Measurements from ENCODE around the gene TMEM132A. TPM values are rescaled to one million over a fixed set of nuclear protein-coding genes. Genes with fewer than 3 reads are reported as not detected.

TMEM132A gene
- total RNA-seq, 2 donors from 2014 or later = 0.71 to 1.4 TPM

- ATAC-seq = peak; percentile 17 to 27
- Mint-ChIP-seq H3K36me3 (peaks cover 12 to 25% of the 10 kb centered on the region in 2 donors), H3K27ac (peak overlapping the region; percentile 48 to 82), H3K9me3 (peaks cover 0 to 5% of the 10 kb centered on the region in 2 donors)
- peak in 1 of 2 donors; percentile 42 for DNase-seq (ENCODE audit: low spot score in 2 of 2)
These were observed 9.5 kb upstream of the TMEM132A start for GRCh38 chr11:60914633-60915247.

GRCh38 chr11:60915248-60915914 lies 8.9 kb upstream of the TMEM132A start:
- Mint-ChIP-seq H3K27ac (peak overlapping the region; percentile 48 to 82), H3K36me3 (peaks cover 19 to 32% of the 10 kb centered on the region in 2 donors), H3K9me3 (peaks cover 0 to 5% of the 10 kb centered on the region in 2 donors)
- DNase-seq (ENCODE audit: low spot score in 2 of 2) (peak; percentile 61 to 78), ATAC-seq (peak; percentile 55 to 73)

DNA sequence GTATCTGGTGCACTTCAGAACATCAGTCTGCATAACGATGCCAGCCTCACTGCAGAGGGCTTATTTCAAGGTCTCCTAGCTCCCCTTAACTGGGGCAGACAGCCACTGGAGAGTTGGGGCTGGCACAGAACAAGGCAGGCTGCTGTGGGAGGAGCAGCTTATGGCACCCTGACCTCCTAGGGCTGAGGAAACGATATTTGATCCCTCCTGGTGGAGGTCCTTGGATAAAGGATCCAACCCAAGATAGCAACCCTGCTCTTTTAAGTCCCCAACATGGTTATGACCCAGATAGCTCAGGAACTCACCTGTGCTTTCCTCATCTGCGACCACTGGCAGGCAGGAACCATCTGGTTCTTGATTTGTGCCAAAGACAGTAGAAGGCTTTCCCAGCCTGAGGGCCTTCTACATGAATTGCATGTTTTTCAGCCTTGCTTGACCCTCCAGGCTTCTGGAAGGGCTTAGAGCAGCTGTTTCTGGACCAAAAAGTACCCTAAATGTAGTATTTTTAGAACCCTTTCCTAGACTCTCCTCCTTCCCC lies 7.5 kb upstream of the TMEM132A start:
- Mint-ChIP-seq H3K36me3 (peaks cover 29 to 45% of the 10 kb centered on the region in 2 donors), H3K27ac (no peak overlapping the region), H3K9me3 (no peaks in the 10 kb centered on the region)
- ATAC-seq = no peak
- no peak for DNase-seq (ENCODE audit: low spot score in 2 of 2)

DNA sequence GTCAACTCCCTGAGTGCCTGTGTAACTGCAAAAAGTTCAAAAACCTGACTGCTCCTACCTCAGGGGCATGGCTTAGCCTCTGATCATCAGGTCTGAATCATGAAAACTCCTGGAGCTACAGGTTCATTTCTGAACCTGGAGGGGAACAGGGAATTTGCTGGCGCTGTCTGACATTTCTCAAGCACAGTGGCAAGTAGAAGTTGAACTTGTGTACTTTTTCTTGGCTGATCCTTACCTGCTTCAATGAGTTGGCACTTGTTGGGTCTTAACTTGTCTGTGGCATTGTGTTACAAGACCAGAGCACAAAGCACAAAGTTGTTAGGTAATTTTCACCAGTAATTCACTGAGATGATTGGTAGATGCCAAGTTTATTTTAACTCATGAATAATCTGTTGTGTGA lies 7.0 kb upstream of the TMEM132A start:
- no peak for DNase-seq (ENCODE audit: low spot score in 2 of 2)
- ATAC-seq = no peak
- H3K27ac Mint-ChIP-seq = no peak overlapping the region
- H3K36me3 Mint-ChIP-seq = peaks cover 30 to 51% of the 10 kb centered on the region in 2 donors
- H3K9me3 Mint-ChIP-seq = no peaks in the 10 kb centered on the region

GRCh38 chr11:60918251-60918938 lies 5.9 kb upstream of the TMEM132A start:
- peaks cover 30 to 59% of the 10 kb centered on the region in 2 donors for H3K36me3 Mint-ChIP-seq
- ATAC-seq = no peak
- no peaks in the 10 kb centered on the region for H3K9me3 Mint-ChIP-seq
- no peak for DNase-seq (ENCODE audit: low spot score in 2 of 2)
- H3K27ac Mint-ChIP-seq = no peak overlapping the region

DNA sequence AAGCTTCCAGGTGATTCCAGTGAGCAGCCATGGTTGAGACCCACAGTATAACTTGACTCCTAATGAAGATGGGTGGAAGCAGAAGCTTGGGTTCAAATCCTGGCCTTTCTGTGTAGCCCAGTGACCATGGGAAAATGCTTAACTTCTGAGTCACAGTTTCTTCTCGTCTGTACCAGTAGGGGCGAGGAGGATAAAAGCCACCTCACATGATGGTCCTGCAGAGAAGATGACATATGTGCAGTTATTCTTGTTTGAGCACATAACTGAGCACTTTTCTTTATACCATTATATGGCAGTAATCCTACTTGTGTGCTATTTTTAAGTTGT lies 5.4 kb upstream of the TMEM132A start:
- Mint-ChIP-seq H3K36me3 (peaks cover 30 to 59% of the 10 kb centered on the region in 2 donors), H3K27ac (no peak overlapping the region), H3K9me3 (no peaks in the 10 kb centered on the region)
- no peak for ATAC-seq
- no peak for DNase-seq (ENCODE audit: low spot score in 2 of 2)

DNA sequence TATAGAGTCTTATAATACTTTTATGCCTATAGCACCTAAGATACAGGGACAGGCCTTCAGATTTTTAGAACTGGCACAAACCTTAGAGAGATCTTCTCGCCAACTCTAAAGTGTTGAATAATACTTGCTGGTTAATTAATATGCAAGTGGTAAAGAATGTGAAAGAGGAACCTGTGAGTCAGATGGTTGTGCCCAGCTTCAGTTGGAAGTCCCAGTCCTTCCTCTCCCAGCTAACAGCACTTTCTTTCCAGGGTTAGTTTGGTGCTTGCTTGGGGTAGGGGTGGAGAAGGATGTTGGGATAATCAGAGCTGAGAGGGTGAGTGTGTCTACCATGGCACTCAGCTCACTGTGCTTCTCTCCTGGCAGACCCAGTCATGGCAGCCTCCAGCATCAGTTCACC lies 4.9 kb upstream of the TMEM132A start:
- H3K27ac Mint-ChIP-seq = no peak overlapping the region
- ATAC-seq = no peak
- H3K36me3 Mint-ChIP-seq = peaks cover 30 to 57% of the 10 kb centered on the region in 2 donors
- no peaks in the 10 kb centered on the region for H3K9me3 Mint-ChIP-seq
- DNase-seq (ENCODE audit: low spot score in 2 of 2) = no peak

- Mint-ChIP-seq H3K36me3 (peaks cover 30 to 57% of the 10 kb centered on the region in 2 donors), H3K9me3 (no peaks in the 10 kb centered on the region), H3K27ac (no peak overlapping the region)
- no peak for ATAC-seq
- DNase-seq (ENCODE audit: low spot score in 2 of 2) = no peak
These were observed 4.3 kb upstream of the TMEM132A start for GRCh38 chr11:60919956-60920355.

DNA sequence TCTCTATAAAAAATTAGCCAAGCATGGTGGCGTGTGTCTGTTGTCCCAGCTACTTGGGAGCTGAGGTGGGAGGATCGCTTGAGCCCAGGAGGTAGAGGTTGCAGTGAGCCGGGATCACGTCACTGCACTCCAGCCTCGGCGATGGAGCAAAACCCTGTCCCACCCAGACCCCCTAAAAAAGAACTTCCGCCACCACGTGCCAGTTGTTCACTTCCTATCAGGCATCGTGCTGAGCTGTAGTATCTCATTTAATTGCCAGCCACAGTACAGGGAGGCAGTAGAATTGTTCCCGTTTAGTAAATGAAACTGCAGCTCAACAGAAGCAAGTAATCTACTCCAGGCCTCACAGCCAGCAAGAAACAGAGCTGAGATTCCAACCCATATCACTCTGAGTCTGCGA lies 3.0 kb upstream of the TMEM132A start:
- no peak for ATAC-seq
- peaks cover 22 to 47% of the 10 kb centered on the region in 2 donors for H3K36me3 Mint-ChIP-seq
- H3K27ac Mint-ChIP-seq = no peak overlapping the region
- no peak for DNase-seq (ENCODE audit: low spot score in 2 of 2)
- no peaks in the 10 kb centered on the region for H3K9me3 Mint-ChIP-seq

GRCh38 chr11:60921777-60922335 lies 2.4 kb upstream of the TMEM132A start:
- no peak for ATAC-seq
- peak overlapping the region in 1 of 2 donors; percentile 26 for H3K27ac Mint-ChIP-seq
- H3K9me3 Mint-ChIP-seq = no peaks in the 10 kb centered on the region
- DNase-seq (ENCODE audit: low spot score in 2 of 2) = no peak
- H3K36me3 Mint-ChIP-seq = peaks cover 22 to 47% of the 10 kb centered on the region in 2 donors

DNA sequence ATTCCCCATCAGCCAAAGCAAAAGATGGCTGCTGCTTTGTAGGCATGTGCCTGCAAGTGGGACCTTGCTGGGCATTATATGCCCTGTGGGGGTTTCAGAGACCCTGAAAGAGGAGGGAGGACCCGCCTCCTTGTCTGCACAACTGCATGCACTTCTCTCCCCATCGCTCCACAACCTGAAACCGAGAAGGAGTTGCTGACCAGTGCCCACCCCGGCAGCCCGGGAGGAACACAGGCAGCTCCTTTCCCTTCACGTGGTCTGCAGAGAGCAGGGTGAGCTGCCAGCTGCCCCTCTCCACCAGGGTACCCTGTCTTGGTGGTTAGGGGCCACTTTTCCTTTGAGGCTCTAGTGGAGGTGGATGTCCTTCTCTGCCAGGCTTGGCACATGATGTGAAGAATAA lies 1.4 kb upstream of the TMEM132A start:
- no peak for DNase-seq (ENCODE audit: low spot score in 2 of 2)
- peaks cover 22 to 42% of the 10 kb centered on the region in 2 donors for H3K36me3 Mint-ChIP-seq
- H3K9me3 Mint-ChIP-seq = no peaks in the 10 kb centered on the region
- no peak overlapping the region for H3K27ac Mint-ChIP-seq
- no peak for ATAC-seq

- no peak for DNase-seq (ENCODE audit: low spot score in 2 of 2)
- no peaks in the 10 kb centered on the region for H3K9me3 Mint-ChIP-seq
- peaks cover 22 to 42% of the 10 kb centered on the region in 2 donors for H3K36me3 Mint-ChIP-seq
- ATAC-seq = no peak
- no peak overlapping the region for H3K27ac Mint-ChIP-seq
These were observed 934 bp upstream of the TMEM132A start for GRCh38 chr11:60923326-60923725.

GRCh38 chr11:60923800-60924109 lies 505 bp upstream of the TMEM132A start:
- peak in 1 of 2 donors; percentile 23 for ATAC-seq
- DNase-seq (ENCODE audit: low spot score in 2 of 2) = no peak
- no peaks in the 10 kb centered on the region for H3K9me3 Mint-ChIP-seq
- no peak overlapping the region for H3K27ac Mint-ChIP-seq
- H3K36me3 Mint-ChIP-seq = peaks cover 22 to 42% of the 10 kb centered on the region in 2 donors

DNA sequence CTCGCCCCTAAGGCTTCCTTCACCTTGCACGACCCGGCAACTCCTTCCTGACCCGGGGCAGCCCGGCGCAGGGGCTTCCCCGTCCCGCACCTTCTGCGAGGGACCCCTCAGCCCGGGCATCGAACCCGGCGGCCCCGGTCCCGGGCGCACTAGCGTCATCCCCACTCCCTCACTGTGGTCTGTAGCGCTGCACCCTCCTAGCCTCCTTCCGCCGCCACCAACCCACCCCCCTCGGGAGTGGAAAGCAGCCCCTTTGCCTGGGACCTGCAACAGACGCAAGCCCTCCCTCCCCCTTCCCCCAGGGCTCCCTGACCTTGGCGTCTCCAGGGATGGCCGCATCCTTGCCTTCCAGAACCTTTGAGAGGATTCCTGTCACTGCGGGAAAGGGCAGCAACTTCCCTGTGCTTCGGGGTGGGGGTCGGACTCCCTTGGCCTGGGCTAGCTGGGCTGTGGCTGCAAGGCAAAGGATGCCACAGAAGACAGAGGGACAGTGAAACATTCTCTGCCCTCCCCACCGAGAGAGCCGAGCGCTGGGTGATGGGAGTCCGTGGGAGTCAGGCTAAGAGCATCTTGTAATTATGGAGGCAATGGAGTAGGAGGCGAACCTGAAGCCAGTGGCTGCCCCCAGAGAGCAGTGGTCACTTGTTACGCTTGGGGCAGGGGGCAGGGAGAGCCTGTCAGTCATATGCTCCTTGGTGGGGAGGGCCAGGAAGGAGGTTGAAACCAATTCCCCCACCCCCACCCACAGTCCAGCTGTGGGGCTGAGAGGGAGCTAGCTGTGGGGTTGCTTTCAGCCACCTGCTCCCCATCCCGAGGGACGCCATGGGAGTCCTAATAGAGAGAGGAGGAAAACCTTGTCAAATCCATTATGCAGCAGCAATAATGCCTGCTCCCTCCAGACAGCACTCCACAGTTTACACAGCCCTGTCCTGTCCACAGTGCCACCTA lies 920 bp downstream of the TMEM132A start:
- no peak overlapping the region for H3K27ac Mint-ChIP-seq
- no peaks in the 10 kb centered on the region for H3K9me3 Mint-ChIP-seq
- ATAC-seq (peak; percentile 20 to 25), DNase-seq (ENCODE audit: low spot score in 2 of 2) (no peak)
- H3K36me3 Mint-ChIP-seq = peaks cover 14 to 32% of the 10 kb centered on the region in 2 donors

GRCh38 chr11:60925868-60926267 lies 1.6 kb downstream of the TMEM132A start:
- Mint-ChIP-seq H3K36me3 (peaks cover 7 to 25% of the 10 kb centered on the region in 2 donors), H3K27ac (no peak overlapping the region), H3K9me3 (no peaks in the 10 kb centered on the region)
- DNase-seq (ENCODE audit: low spot score in 2 of 2) (no peak), ATAC-seq (peak in 1 of 2 donors; percentile 38)

DNA sequence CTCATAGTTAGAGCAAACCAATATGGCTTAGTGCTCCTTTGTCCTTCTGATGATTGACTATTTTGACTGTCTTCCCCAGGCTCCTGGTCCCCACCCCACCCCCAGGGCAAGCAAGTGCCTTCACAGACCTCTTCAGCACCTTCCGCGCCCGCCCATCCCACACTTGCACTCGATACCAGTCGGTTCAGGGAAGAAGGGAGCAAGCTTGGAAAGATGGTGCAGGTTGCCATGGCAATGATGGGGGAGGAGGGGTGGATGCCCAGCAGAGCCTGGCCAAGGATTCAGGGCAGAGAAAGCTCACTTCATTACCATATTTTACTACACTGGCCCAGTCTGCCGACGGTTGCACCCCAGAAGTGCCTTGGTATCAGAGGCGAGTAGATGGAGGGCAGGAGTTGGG lies 2.2 kb downstream of the TMEM132A start:
- ATAC-seq (no peak), DNase-seq (ENCODE audit: low spot score in 2 of 2) (no peak)
- no peaks in the 10 kb centered on the region for H3K9me3 Mint-ChIP-seq
- H3K36me3 Mint-ChIP-seq = peaks cover 4 to 19% of the 10 kb centered on the region in 2 donors
- no peak overlapping the region for H3K27ac Mint-ChIP-seq
